ENCODE data around the gene UGT2B7. TPM values are rescaled to one million over a fixed set of nuclear protein-coding genes. Genes with fewer than 3 reads are reported as not detected.

Gene UGT2B7
- total and polyA plus RNA-seq, 2 experiments from 2014 or later = not detected

GRCh38 chr4:69133993-69134392, 37.7 kb downstream of the UGT2B7 start:
- H3K4me3 ChIP-seq = no peak overlapping the region
- Mint-ChIP-seq H3K27me3 (ENCODE audit: insufficient read depth, low read depth, poor library complexity) (no peaks in the 10 kb centered on the region), H3K27ac (no peak overlapping the region), H3K4me3 (no peak overlapping the region), H3K36me3 (ENCODE audit: low read depth) (no peaks in the 10 kb centered on the region; the same call in 2 of the 3 replicates), H3K9me3 (peaks cover 2% of the 10 kb centered on the region; the same call in 1 of the 3 replicates), H3K4me1 (no peaks in the 10 kb centered on the region)
- no peak overlapping the region for H3K4me2 ChIP-seq
- no peaks in the 10 kb centered on the region for H3K36me3 ChIP-seq (ENCODE audit: insufficient read depth)
- no peak overlapping the region for H3K27ac ChIP-seq (ENCODE audit: low read depth)
- H2AFZ ChIP-seq = no peak overlapping the region
- H3K79me2 ChIP-seq (replicated peaks; ENCODE audit: insufficient read depth) = no peaks in the 10 kb centered on the region
- no peak for DNase-seq (ENCODE audit: low spot score)
- H3F3A ChIP-seq (replicated peaks; ENCODE audit: low read depth) = no peaks in the 10 kb centered on the region
- H3K27me3 ChIP-seq (ENCODE audit: insufficient read depth) = no peaks in the 10 kb centered on the region
- no peaks in the 10 kb centered on the region for H3K4me1 ChIP-seq (ENCODE audit: insufficient read depth)
- no peaks in the 10 kb centered on the region for H4K20me1 ChIP-seq (replicated peaks; ENCODE audit: insufficient read depth)
- no peaks in the 10 kb centered on the region for H3K9me2 ChIP-seq (ENCODE audit: insufficient read depth)
- no peak for ATAC-seq
- TF ChIP-seq EZH2phosphoT487 (IDR thresholded peaks at IDR 0.05; ENCODE audit: unreplicated experiment) (no peak), STAT1 (IDR thresholded peaks at IDR 0.05; ENCODE audit: unreplicated experiment) (no peak), ZNF114 (CRISPR knock-in tag; IDR thresholded peaks at IDR 0.05) (no peak), CTCF (conservative IDR thresholded peaks at IDR 0.05; ENCODE audit: low read depth in 2 of 2) (no peak), REST (IDR thresholded peaks at IDR 0.05; ENCODE audit: unreplicated experiment) (no peak), CREB1 (CRISPR knock-in tag; IDR thresholded peaks at IDR 0.05; ENCODE audit: low read depth) (no peak), ZNF331 (CRISPR knock-in tag; IDR thresholded peaks at IDR 0.05; ENCODE audit: low read depth) (no peak), ETS1 (IDR thresholded peaks at IDR 0.05) (no peak), NANOG (IDR thresholded peaks at IDR 0.05; ENCODE audit: borderline replicate concordance) (no peak), JUNB (IDR thresholded peaks at IDR 0.05; ENCODE audit: unreplicated experiment) (no peak), EZH2 (IDR thresholded peaks at IDR 0.05; ENCODE audit: low read depth, unreplicated experiment) (no peak), ZNF462 (CRISPR knock-in tag; IDR thresholded peaks at IDR 0.05) (no peak)

Data from GM23338 (cell line).